MCF 10A (cell line): Measurements from ENCODE around the gene TCP11. TPM values are rescaled to one million over a fixed set of nuclear protein-coding genes. Genes with fewer than 3 reads are reported as not detected.
"Not testable (repeated sequence)": the region's sequence is repeated elsewhere in the genome, so short reads cannot be mapped to it uniquely, and the experiment has no call there.

Source experiments
- BruUV-seq: library from RNA; stranded (reverse); fragments of 400-500 nt; replicated peaks from 2 replicates; lab custom pipeline; 2021; lab: Mats Ljungman, UMichigan
- CTCF ChIA-PET: fragments of 300-600 bp; sonication (Branson Sonifier 250); formaldehyde crosslinking; extraction: SDS; loops from one replicate; lab custom pipeline; 2021; ENCODE audit warnings: antibody characterized with exemption, inconsistent platforms; lab: Yijun Ruan, JAX
- POLR2A ChIA-PET: fragments of 300-600, 350-650 bp; sonication (Branson Sonifier 250); formaldehyde crosslinking; extraction: SDS; loops from one replicate; lab custom pipeline; 2020; ENCODE audit warnings: antibody characterized with exemption, inconsistent platforms; lab: Yijun Ruan, JAX
- DNase-seq: peaks from one replicate; pipeline ENCODE4 v3.0.0-alpha.2; 2018; ENCODE audit not compliant: unreplicated experiment
- H3K27ac Mint-ChIP-seq: one replicate; pipeline ENCODE4 v1.8.0; 2022; ENCODE audit warnings: mild to moderate bottlenecking, low read depth, mixed read lengths; ENCODE audit not compliant: unreplicated experiment
- H3K27me3 Mint-ChIP-seq: one replicate; pipeline ENCODE4 v1.8.0; 2022; ENCODE audit warnings: mixed read lengths; ENCODE audit not compliant: insufficient read depth, unreplicated experiment
- H3K36me3 Mint-ChIP-seq: one replicate; pipeline ENCODE4 v1.8.0; 2022; ENCODE audit warnings: mild to moderate bottlenecking, moderate library complexity, mixed read lengths; ENCODE audit not compliant: insufficient read depth, unreplicated experiment
- H3K4me1 Mint-ChIP-seq: one replicate; pipeline ENCODE4 v1.8.0; 2022; ENCODE audit warnings: mixed read lengths; ENCODE audit not compliant: insufficient read depth, unreplicated experiment
- H3K4me3 Mint-ChIP-seq: one replicate; pipeline ENCODE4 v1.8.0; 2022; ENCODE audit warnings: mild to moderate bottlenecking, moderate library complexity, mixed read lengths; ENCODE audit not compliant: unreplicated experiment
- H3K9me3 Mint-ChIP-seq: one replicate; pipeline ENCODE4 v1.8.0; 2022; ENCODE audit warnings: mixed read lengths; ENCODE audit not compliant: unreplicated experiment
- CTCF ChIP-seq: fragments of 200-600 bp; IDR thresholded peaks from one replicate; pipeline ENCODE4 v1.8.0; 2022; ENCODE audit warnings: antibody characterized with exemption, mild to moderate bottlenecking; ENCODE audit not compliant: unreplicated experiment
- intact Hi-C: fragments of 100-400 bp; cut with micrococcal nuclease; formaldehyde crosslinking; loops from 2 replicates; pipeline ENCODE4 v1.14.1; 2022
- total RNA-seq: library from RNA; stranded (reverse); gene quantifications from 2 replicates; pipeline ENCODE4 v1.2.3, GENCODE V29; 2022

The TCP11 gene
- total RNA-seq, 1 experiment from 2014 or later: not detected

- BruUV-seq: no TSS peak
Measured at GRCh38 chr6:35140639-35141006, 516 bp downstream of the TCP11 start.

GRCh38 chr6:35139924-35140638, 1.1 kb downstream of the TCP11 start:
- peak; percentile 70 for DNase-seq
- Mint-ChIP-seq H3K4me3 (no peak overlapping the region), H3K4me1 (peaks cover 4% of the 10 kb centered on the region), H3K36me3 (no peaks in the 10 kb centered on the region), H3K27me3 (no peaks in the 10 kb centered on the region), H3K27ac (no peak overlapping the region), H3K9me3 (no peaks in the 10 kb centered on the region)
- ChIA-PET POLR2A (interaction anchor here (0.6 to 1.0 kb wide), 3 partner anchors 48 to 249 kb away, joined by 3 to 4 read pairs (median 3); no protein-coding TSS in a partner anchor), CTCF (interaction anchor here (0.5 to 2.7 kb wide), 41 partner anchors 8 to 1722 kb away, joined by 3 to 44 read pairs (median 5); partner anchors contain the start of genes ANKS1A and TAF11)
- TF ChIP-seq CTCF: peak; percentile 91
- intact Hi-C loops: loop anchor here (1.0 to 5.0 kb wide), 5 partner anchors 154 to 978 kb away; partner anchors contain the start of gene ANKS1A
- BruUV-seq: no TSS peak

More at GRCh38 chr6:35140639-35141006, 516 bp downstream of the TCP11 start:
- CTCF ChIA-PET: interaction anchor here (0.6 to 2.7 kb wide), 21 partner anchors 8 to 971 kb away, joined by 3 to 44 read pairs (median 9); partner anchors contain the start of genes ANKS1A and TAF11
- POLR2A ChIA-PET: interaction anchor here (0.6 kb wide), 1 partner anchor 249 kb away, joined by 3 read pairs; no protein-coding TSS in a partner anchor
- Mint-ChIP-seq H3K9me3 (no peaks in the 10 kb centered on the region), H3K4me3 (no peak overlapping the region), H3K27me3 (no peaks in the 10 kb centered on the region), H3K4me1 (peaks cover 4% of the 10 kb centered on the region), H3K27ac (no peak overlapping the region), H3K36me3 (no peaks in the 10 kb centered on the region)
- intact Hi-C loops: loop anchor here (1.0 to 5.0 kb wide), 4 partner anchors 154 to 978 kb away; partner anchors contain the start of gene ANKS1A
- no peak for TF ChIP-seq CTCF
- no peak for DNase-seq

GRCh38 chr6:35139470-35139869, 1.7 kb downstream of the TCP11 start:
- POLR2A ChIA-PET: interaction anchor here (0.6 to 1.0 kb wide), 4 partner anchors 47 to 252 kb away, joined by 3 to 4 read pairs (median 4); partner anchors contain the start of gene TAF11
- CTCF ChIA-PET: interaction anchor here (0.5 to 2.7 kb wide), 45 partner anchors 9 to 1723 kb away, joined by 3 to 44 read pairs (median 4); partner anchors contain the start of genes ANKS1A and TAF11
- Mint-ChIP-seq H3K27ac (no peak overlapping the region), H3K36me3 (no peaks in the 10 kb centered on the region), H3K4me3 (no peak overlapping the region), H3K4me1 (peaks cover 4% of the 10 kb centered on the region), H3K9me3 (no peaks in the 10 kb centered on the region), H3K27me3 (no peaks in the 10 kb centered on the region)
- BruUV-seq: no TSS peak
- DNase-seq: no peak
- no peak for TF ChIP-seq CTCF
- intact Hi-C loops: loop anchor here (5.0 kb wide), 1 partner anchor 532 kb away; no protein-coding TSS in a partner anchor

- H3K4me1 Mint-ChIP-seq, DNase-seq, H3K27me3 Mint-ChIP-seq, H3K4me3 Mint-ChIP-seq, POLR2A ChIA-PET, H3K27ac Mint-ChIP-seq, H3K36me3 Mint-ChIP-seq, BruUV-seq, H3K9me3 Mint-ChIP-seq: not testable (repeated sequence)
- CTCF ChIA-PET: interaction anchor here (0.6 to 2.7 kb wide), 8 partner anchors 9 to 490 kb away, joined by 3 to 44 read pairs (median 4); no protein-coding TSS in a partner anchor
- intact Hi-C loops: loop anchor here (5.0 kb wide), 1 partner anchor 531 kb away; no protein-coding TSS in a partner anchor
Measured at GRCh38 chr6:35138191-35138590, 2.9 kb downstream of the TCP11 start.
